SU-DHL-6 (cell line): ENCODE data around the gene LIM2.

Experiments used
- H2AFZ ChIP-seq: fragments of 200-600 bp; sonication (generic); 2 replicates; pipeline ENCODE4 v1.6.1; 2014; ENCODE audit warnings: low read depth, mild to moderate bottlenecking, moderate library complexity, mixed read lengths, antibody characterized with exemption, low read length; ENCODE audit not compliant: severe bottlenecking
- H3F3A ChIP-seq: fragments of 200-600 bp; shearing (Covaris generic); 2 replicates; pipeline ENCODE4 v1.6.0; 2016; ENCODE audit warnings: antibody characterized with exemption, mild to moderate bottlenecking; ENCODE audit not compliant: insufficient read depth
- H3K27ac ChIP-seq: fragments of 200-600 bp; sonication (generic); 2 replicates; pipeline ENCODE4 v1.5.1; 2016; ENCODE audit warnings: low read depth, mild to moderate bottlenecking, low read length, moderate library complexity, mixed read lengths
- H3K27me3 ChIP-seq: fragments of 200-600 bp; sonication (generic), shearing (Covaris generic); 2 replicates; pipeline ENCODE4 v1.6.0; 2014; ENCODE audit warnings: mild to moderate bottlenecking, low read length
- H3K36me3 ChIP-seq: fragments of 200-600 bp; sonication (generic); 2 replicates; pipeline ENCODE4 v1.6.1; 2014; ENCODE audit warnings: mild to moderate bottlenecking, low read length, mixed read lengths
- H3K4me2 ChIP-seq: fragments of 300-600, 200-600 bp; shearing (Covaris generic), sonication (generic); 2 replicates; pipeline ENCODE4 v1.6.0; 2014; ENCODE audit warnings: low read length, low read depth, mild to moderate bottlenecking; ENCODE audit not compliant: poor library complexity, severe bottlenecking
- H3K4me3 ChIP-seq: fragments of 200-600 bp; sonication (generic); 2 replicates; pipeline ENCODE4 v1.5.1; 2014; ENCODE audit warnings: antibody characterized with exemption, low read length, mild to moderate bottlenecking, mixed read lengths; ENCODE audit not compliant: insufficient read depth, poor library complexity, severe bottlenecking
- H3K79me2 ChIP-seq: fragments of 200-600 bp; sonication (generic); 2 replicates; pipeline ENCODE4 v1.6.1; 2014; ENCODE audit warnings: mild to moderate bottlenecking, low read length, moderate library complexity; ENCODE audit not compliant: insufficient read depth
- H3K9ac ChIP-seq: fragments of 200-600 bp; sonication (generic); 2 replicates; pipeline ENCODE4 v1.7.0; 2014; ENCODE audit warnings: mild to moderate bottlenecking, low read length
- H3K9me2 ChIP-seq: fragments of 200-600 bp; sonication (generic); replicated peaks from 2 replicates; pipeline ENCODE4 v1.6.1; 2014; ENCODE audit warnings: low read length; ENCODE audit not compliant: insufficient read depth
- H3K9me3 ChIP-seq: fragments of 200-600 bp; sonication (generic); 2 replicates; pipeline ENCODE4 v1.6.1; 2014; ENCODE audit warnings: low read length, mixed read lengths; ENCODE audit not compliant: insufficient read depth
- H4K20me1 ChIP-seq: fragments of 200-600 bp; sonication (generic); 2 replicates; pipeline ENCODE4 v1.6.1; 2014; ENCODE audit warnings: low read depth, mild to moderate bottlenecking, antibody characterized with exemption, low read length, moderate library complexity, mixed read lengths
- CTCF ChIP-seq: fragments of 200-600 bp; sonication (generic); IDR thresholded peaks from one replicate; pipeline ENCODE4 v1.5.1; 2017; ENCODE audit warnings: antibody characterized with exemption, mild to moderate bottlenecking, low read length, moderate library complexity; ENCODE audit not compliant: insufficient read depth, poor library complexity, severe bottlenecking
- EZH2phosphoT487 ChIP-seq: fragments of 200-600 bp; sonication (generic), shearing (Covaris generic); conservative IDR thresholded peaks from 2 replicates; pipeline ENCODE4 v1.6.1; 2018; ENCODE audit warnings: mild to moderate bottlenecking, antibody characterized with exemption, low read length, moderate library complexity, mixed read lengths

Gene LIM2

DNA sequence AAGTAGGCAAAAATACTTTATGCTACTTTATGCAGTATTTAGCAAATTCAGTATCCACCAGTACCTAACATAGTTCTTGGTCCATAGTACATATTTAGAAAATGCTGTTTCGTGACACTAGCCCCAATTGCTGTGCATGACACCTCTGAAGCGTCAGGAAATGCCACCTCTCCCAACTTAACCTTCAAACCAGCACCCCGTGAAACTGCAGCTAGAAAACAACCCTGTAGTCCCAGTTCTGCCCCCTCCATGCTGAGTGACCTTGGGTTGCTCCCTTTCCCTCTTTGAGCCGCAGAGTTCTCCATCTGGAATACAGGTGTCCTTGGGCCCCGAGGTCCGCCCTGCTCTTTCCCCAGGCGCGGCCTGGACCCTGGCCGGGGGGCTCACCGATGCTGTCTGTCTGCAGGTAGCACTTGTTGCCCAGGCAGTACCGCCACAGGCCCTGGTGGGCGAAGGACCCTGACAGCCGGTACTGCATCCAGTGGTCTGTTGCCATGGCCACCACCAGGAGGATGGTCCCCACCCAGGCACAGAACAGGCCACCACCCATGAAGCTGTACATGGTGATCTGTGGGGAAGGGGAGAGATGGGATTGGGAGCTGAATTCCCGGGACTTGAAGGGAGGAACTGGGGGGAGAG lies 773 bp downstream of the LIM2 start:
- Histone ChIP-seq H4K20me1 (no peaks in the 10 kb centered on the region), H3K9ac (no peak overlapping the region), H3K27me3 (no peaks in the 10 kb centered on the region), H3K27ac (no peak overlapping the region), H2AFZ (no peak overlapping the region), H3K4me2 (no peak overlapping the region), H3K36me3 (no peaks in the 10 kb centered on the region), H3K79me2 (no peaks in the 10 kb centered on the region), H3K9me2 (no peaks in the 10 kb centered on the region), H3K9me3 (no peaks in the 10 kb centered on the region), H3K4me3 (no peak overlapping the region), H3F3A (no peaks in the 10 kb centered on the region)
- no peak for TF ChIP-seq EZH2phosphoT487
- TF ChIP-seq CTCF: no peak

DNA sequence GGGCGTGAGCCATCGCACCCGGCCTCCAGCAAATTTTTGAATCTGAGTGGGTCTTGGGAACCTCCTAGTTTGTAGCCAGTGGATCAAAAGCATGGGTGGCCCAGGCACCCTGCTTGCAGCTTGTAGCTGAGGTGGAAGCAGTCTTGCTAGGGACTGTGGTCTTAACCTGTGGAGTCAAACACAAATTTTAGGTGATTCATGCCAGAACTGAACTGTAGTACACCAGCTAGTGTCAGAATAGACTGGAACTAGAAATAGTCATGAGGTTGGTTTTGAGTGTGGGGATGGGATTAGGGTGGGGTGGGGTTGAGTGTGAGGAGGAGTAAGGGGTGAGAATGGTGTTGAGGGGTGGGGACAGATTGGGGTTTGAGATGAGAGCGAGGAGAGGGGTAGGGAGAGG lies 5.8 kb downstream of the LIM2 start:
- H2AFZ ChIP-seq: no peak overlapping the region
- no peak overlapping the region for H3K4me3 ChIP-seq
- no peaks in the 10 kb centered on the region for H4K20me1 ChIP-seq
- TF ChIP-seq EZH2phosphoT487 (no peak), CTCF (no peak)
- H3F3A ChIP-seq: no peaks in the 10 kb centered on the region
- no peaks in the 10 kb centered on the region for H3K9me3 ChIP-seq
- no peak overlapping the region for H3K27ac ChIP-seq
- H3K9ac ChIP-seq: no peak overlapping the region
- no peaks in the 10 kb centered on the region for H3K79me2 ChIP-seq
- no peaks in the 10 kb centered on the region for H3K27me3 ChIP-seq
- H3K4me2 ChIP-seq: no peak overlapping the region
- no peaks in the 10 kb centered on the region for H3K9me2 ChIP-seq
- no peaks in the 10 kb centered on the region for H3K36me3 ChIP-seq

GRCh38 chr19:51380379-51380778 lies 7.4 kb downstream of the LIM2 start:
- no peak overlapping the region for H3K27ac ChIP-seq
- no peak for TF ChIP-seq CTCF
- TF ChIP-seq EZH2phosphoT487: no peak
- H3K4me2 ChIP-seq: no peak overlapping the region
- H3K27me3 ChIP-seq: no peaks in the 10 kb centered on the region
- no peaks in the 10 kb centered on the region for H3K36me3 ChIP-seq
- H3K4me3 ChIP-seq: no peak overlapping the region
- H2AFZ ChIP-seq: no peak overlapping the region
- no peaks in the 10 kb centered on the region for H3K79me2 ChIP-seq
- H3K9me2 ChIP-seq: no peaks in the 10 kb centered on the region
- no peak overlapping the region for H3K9ac ChIP-seq
- H3F3A ChIP-seq: no peaks in the 10 kb centered on the region
- H4K20me1 ChIP-seq: no peaks in the 10 kb centered on the region
- H3K9me3 ChIP-seq: no peaks in the 10 kb centered on the region
